IPS DF 4.7 (cell line): Measurements from ENCODE around the gene CREB5.

Experiments
- DNase-seq: peaks from one replicate; pipeline ENCODE4 v3.0.0-alpha.2; 2013; ENCODE audit warnings: low spot score; ENCODE audit errors: extremely low read depth

Gene CREB5

GRCh38 chr7:28847681-28848080 lies 435.4 kb downstream of the CREB5 start:
- DNase-seq: no peak

- no peak for DNase-seq
Measured at GRCh38 chr7:28848906-28849305, 436.6 kb downstream of the CREB5 start.

- DNase-seq: no peak
Measured at GRCh38 chr7:28850699-28851098, 438.4 kb downstream of the CREB5 start.

GRCh38 chr7:28853150-28853549 lies 440.8 kb downstream of the CREB5 start:
- DNase-seq: no peak

GRCh38 chr7:28853834-28854749 lies 441.8 kb downstream of the CREB5 start:
- DNase-seq: peak; percentile 64

- DNase-seq: no peak
Measured at GRCh38 chr7:28854750-28855074, 442.4 kb downstream of the CREB5 start.

- DNase-seq: no peak
Measured at GRCh38 chr7:28855538-28856217, 443.4 kb downstream of the CREB5 start.

GRCh38 chr7:28856656-28857055 lies 444.3 kb downstream of the CREB5 start:
- no peak for DNase-seq

- DNase-seq: no peak
Measured at GRCh38 chr7:28858206-28858605, 445.9 kb downstream of the CREB5 start.

- no peak for DNase-seq
Measured at GRCh38 chr7:28858895-28859294, 446.6 kb downstream of the CREB5 start.

GRCh38 chr7:28861825-28862224 lies 449.5 kb downstream of the CREB5 start:
- DNase-seq: no peak

GRCh38 chr7:28862595-28863272 lies 450.4 kb downstream of the CREB5 start:
- DNase-seq: no peak

- no peak for DNase-seq
Measured at GRCh38 chr7:28865601-28866144, 453.4 kb downstream of the CREB5 start.

- DNase-seq: no peak
Measured at GRCh38 chr7:28868712-28869111, 456.4 kb downstream of the CREB5 start.

GRCh38 chr7:28871077-28871476 lies 458.8 kb downstream of the CREB5 start:
- DNase-seq: no peak

GRCh38 chr7:28871631-28872030 lies 459.3 kb downstream of the CREB5 start:
- no peak for DNase-seq

- DNase-seq: no peak
Measured at GRCh38 chr7:28872226-28872625, 459.9 kb downstream of the CREB5 start.

GRCh38 chr7:28873365-28873764 lies 461.0 kb downstream of the CREB5 start:
- no peak for DNase-seq

- DNase-seq: no peak
Measured at GRCh38 chr7:28874001-28874400, 461.7 kb downstream of the CREB5 start.
